ENCODE measurements around the gene CCDC142.

DNA sequence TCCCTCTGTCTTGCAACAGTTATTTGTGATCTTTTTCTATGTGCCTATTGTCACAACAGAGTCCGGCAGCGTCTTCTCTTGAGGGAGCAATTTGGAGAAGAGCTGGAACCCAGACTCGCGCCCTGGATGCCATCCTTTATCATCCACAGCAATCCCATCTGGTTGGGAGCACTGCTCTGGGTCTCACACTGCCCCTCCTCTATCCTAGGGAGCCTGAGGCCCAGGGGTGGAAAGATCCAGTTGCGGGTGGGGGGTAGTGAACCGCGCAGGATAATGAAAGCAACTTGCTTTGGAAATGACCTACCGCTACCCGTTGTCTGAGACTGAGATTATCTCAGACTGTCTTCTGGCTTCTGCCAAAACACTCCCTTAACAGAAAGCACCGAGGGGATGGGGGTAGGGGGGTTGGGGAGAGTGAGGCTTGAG lies 23.8 kb downstream of the CCDC142 start:
- no peak for TF ChIP-seq POLR2AphosphoS2 (IDR thresholded peaks at IDR 0.05; ENCODE audit: low read depth, low read length)
- no peak for TF ChIP-seq GABPA (IDR thresholded peaks at IDR 0.05; ENCODE audit: low read depth)
- TF ChIP-seq ZSCAN29 (IDR thresholded peaks at IDR 0.05) = no peak
- TF ChIP-seq TCF12 (IDR thresholded peaks at IDR 0.05; ENCODE audit: low read depth, low read length) = no peak
- TF ChIP-seq YBX1 (IDR thresholded peaks at IDR 0.05) = no peak
- TF ChIP-seq NFYB (IDR thresholded peaks at IDR 0.05; ENCODE audit: insufficient read depth, low read depth, low read length) = no peak

Data from GM12878 (cell line).